Measurements from ENCODE around the gene EHD1.

The EHD1 gene

DNA sequence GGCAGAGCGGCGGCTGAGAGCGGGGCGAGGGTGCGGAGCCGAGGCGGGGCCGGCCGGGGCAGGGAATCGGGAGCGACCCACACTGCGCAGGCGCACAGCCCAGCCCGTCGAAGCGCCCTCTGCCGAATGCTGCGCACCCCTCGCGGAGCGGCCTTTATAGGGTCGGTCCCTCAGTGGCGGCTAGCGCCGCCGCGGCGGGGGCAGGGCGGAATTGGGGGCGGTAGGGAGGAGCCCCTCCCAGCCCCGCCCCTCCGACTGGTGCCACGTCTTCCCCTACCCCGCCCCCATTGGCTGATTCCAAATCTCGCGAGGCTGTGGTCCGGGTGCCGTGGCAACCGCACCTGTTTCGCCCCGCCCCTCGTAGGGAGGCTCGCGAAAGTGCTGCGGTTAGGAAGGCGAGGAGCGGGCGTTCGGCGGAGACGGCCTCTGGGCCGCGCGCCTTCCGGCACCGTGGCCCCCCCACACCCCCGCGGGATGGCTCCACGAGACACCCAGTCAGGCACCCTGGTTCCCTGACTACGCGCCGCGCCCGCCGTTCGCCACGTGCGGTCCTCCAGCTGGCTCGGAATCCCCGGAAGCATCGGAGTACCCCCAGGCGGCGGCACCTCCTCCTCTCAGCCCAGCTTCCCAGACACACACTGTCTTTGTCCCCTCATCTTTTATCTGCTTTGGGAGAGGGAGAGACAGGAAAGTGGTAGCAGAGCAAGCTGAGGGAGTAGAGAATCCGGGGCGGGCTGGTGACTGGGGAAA is at the start of gene EHD1:
Gene EHD1 (minus strand): TSS at position 128 of the 750 bp plus-strand sequence. CDS start 157 bp downstream, outside the sequence.
- FAIRE-seq = no peak

- no peak for FAIRE-seq
Measured at GRCh38 chr11:64926689-64927088, 48.3 kb upstream of the EHD1 start.

- no peak for FAIRE-seq
Measured at GRCh38 chr11:64925536-64926436, 47.4 kb upstream of the EHD1 start.

GRCh38 chr11:64924910-64925284 is 46.5 kb upstream of the EHD1 start:
- FAIRE-seq = no peak

DNA sequence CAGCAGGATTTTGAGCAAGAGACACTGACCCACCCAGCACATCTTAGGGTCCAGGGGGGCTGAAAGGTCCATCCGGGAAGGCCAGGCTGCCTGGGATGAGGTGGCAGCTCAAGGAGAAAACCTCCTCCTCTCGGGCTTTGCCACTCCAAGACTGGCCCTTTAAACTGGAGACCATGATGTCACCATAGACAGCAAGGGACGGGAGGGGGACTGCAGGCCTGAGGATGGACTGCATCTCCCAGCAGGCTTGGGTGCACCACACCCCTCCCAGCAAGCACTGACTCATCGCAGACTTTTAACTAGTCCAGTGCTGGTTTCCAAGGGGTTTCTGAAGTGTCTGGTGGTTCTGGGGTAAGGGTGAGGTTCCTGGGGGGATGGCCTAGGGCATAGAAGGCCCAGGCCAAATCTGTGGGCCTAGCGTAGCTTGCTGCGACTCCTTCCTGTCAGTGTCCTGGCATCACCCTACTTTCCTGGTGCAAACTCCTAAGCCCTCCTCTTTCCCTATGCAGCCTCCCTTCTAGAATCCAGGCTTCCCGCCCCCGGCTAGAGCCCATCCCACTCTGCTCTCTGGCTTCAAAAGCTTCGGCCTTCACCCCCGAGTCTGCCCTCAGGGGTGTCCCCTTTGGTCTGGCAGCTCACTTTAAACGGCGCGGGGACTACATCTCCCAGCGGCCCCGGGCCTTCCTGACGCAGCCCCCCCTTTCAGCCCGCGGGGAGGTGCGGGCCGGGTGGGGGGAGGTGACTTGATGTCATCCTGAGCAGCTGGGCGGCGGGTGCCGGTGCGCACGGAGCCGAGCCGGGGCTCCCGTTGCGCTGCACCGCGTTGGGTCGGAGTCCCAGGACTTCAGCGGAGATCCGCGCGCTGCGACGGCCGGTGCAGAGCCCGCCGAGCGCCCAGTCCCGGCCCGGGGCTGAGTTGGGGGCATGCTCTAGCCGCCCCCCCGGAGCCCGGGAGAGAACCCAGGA is 45.8 kb upstream of the EHD1 start, which contains the start of gene PPP2R5B:
Gene PPP2R5B (plus strand): TSS at position 746 of the 966 bp plus-strand sequence. CDS start 1,046 bp downstream, outside the sequence.
- FAIRE-seq = peak; percentile 92

DNA sequence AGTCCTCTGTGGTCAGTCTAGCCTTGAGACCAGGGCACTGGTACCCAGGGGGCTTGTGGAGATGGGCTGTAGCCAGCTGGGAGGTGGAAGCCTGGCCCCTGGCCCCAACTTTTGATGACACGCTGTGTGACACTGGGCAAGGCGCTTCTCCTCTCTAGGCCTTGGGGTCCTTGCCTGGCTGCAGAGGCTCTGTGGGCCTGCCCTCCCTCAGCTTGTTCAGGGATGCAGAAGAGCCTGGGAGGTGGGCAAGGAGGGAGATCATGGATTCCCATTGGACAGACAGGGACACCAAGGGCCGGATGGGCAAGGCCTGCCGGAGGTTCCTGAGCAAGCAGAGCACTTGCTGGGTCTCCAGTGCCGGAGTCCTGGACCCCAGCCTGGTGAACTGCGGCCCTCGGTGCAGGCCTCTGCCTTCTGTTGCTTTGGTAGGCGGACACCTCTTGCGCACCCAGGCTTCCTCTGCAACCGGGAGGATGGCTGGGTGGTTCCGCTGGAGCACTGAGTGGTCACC is 44.8 kb upstream of the EHD1 start:
- no peak for FAIRE-seq

DNA sequence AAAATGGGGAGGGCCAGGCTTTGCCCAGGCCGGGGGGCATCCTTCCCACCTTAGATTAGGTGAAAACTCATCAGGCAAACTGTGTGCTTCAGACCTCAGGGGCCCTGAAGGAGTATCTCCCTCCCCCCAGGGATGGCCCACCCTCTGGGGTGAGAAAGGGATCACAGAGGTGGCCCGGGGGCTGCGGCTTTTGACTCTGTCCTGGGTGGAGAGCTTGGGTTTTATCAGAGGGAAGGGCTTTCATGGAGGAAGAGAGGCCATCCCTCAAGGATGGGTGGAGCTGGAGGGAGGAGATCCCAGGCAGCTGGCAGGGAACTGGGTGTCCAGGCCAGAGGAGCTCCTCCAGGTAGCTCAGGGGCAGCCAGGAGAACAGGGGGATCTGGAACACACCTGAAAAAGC is 43.0 kb upstream of the EHD1 start:
- FAIRE-seq = no peak

DNA sequence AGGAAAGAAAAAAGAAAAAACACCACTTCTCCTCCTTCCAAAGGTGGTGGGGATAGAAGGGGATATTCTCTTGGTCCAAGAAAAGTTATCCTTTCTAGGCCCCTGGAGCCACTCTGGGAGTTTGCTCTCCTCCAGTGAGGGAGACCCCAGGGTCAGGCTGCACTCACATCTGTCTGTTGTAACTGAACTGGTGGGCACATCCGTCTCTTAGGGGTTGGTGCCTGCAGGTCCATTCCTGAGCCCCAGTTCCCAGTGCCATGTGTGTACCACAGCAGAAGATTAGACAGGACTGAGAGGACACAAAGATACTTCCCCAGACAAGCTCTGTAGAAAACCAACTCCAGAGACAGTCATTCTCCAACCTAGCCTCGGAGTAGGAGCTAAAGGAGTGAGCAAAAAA is 41.7 kb upstream of the EHD1 start:
- FAIRE-seq = no peak

DNA sequence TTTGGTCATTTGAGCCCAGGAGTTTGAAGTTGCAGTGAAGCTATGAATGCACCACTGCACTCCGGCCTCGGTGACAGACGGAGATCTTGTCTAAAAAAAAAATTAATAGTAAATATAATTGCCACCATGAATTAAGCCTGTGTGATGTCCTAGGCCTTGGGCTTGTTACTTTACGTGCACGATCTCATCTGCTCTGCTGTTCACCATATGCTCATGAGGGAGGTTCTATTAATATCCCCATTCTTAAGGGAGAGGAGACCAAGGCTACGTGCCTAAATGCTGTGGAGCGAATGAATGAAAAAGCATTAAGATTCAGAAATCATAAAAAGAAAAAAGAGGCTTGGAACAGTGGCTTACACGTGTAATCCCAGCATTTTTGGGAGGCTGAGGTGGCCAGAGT is 41.2 kb upstream of the EHD1 start:
- no peak for FAIRE-seq

- no peak for FAIRE-seq
Measured at GRCh38 chr11:64918017-64918416, 39.6 kb upstream of the EHD1 start.

GRCh38 chr11:64917663-64917995 is 39.2 kb upstream of the EHD1 start:
- no peak for FAIRE-seq

DNA sequence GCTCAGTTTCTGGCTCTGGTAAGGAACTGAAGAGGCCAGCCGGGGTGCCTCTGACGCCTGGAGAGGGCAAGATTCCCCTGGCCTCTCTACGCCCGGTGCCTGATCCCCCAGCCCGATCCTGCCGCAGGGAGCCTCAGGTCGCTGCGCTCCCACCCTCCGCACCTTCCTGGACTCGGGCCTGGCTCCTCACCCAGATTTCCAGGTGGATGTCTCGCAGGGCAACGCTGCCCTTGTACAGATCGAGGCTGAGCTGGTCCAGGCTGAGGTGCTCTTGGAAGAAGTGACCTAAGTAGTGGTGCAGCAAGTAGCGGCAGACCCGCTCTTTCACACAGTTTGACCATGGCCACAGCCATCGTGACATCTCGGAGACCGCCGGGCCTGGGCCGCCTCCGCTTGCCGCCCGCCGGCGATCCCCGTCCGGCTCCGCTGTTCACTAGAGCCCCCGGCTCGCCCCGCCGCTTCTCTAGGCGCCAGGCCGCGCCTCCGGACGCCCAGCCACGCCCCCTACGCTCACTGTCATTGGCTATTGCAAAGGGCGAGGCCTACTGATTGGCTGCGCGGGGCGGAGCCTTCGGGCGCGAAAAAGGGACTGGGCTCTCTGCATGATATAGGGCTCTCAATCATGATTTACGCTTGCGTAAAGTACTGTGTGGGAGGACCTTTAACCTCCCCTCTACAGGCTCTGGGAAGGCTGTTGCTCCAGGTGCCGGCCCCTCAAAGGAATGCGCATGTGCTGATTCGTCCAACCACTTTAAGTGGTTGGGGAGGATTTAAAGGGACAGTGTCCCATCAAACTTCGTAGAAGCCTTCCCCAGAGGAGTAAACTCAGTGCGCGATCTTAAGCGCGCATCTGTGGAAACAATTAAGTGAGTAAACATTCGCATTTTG is 38.6 kb upstream of the EHD1 start, which contains the start of gene ATG2A:
Gene ATG2A (minus strand): TSS at position 435 of the 888 bp plus-strand sequence. CDS start 74 bp downstream, at position 361.
- peak; percentile 93 for FAIRE-seq

DNA sequence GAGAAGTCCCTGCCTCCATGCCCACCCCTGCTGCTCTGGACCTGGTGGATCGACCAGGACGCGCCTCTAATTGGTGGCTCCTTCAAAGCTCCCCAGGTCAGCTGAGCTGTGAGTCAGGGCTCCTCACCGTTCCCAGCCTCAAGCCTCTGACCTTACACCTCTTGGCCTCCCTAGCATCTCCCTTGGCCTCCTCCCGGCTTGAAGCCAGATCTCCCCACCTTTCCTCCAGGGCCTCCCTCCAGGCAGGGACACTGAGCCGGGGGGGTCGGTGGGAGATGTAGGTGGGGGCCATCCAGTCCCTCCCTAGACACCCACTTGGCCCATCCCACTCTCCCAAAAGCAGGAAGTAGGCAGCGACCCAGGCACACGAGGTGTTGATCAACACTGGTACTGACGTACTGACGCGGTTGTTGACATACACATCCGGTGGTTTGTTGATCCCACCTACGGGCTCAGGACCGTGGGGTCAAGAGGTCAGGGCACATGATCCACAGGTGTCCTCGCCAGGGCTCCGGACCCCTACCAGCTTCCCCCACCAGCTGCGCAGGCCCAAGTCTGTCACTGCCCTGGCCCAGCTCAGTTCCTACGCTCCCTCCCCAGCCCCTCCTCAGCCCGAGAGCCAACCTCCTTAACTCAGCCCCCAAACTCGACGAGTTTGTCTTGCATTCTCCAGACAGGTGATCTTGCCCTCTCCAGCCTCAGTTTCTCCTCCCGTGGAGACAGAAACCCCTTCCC is 37.8 kb upstream of the EHD1 start:
- no peak for FAIRE-seq

- FAIRE-seq = no peak
Measured at GRCh38 chr11:64915376-64915887, 37.0 kb upstream of the EHD1 start.

DNA sequence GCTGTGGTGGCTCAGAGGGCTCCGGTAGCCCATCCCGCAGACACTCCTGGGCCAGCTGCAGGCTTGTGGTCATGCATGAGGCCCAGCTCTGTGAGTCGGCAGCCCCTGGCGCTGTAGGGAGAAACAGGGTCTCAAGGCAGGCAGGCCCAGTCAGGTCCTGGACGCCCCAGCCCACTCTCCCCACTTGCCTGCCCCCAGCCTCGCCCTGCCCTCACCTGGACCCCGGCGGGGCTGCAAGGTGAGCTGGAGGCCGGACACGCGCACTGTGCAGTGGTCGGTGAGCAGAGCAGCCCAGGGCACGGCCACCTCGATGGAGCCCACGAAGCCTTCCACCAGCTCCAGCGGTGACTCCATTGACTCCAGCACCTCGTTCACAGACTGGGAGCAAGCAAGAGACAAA is 35.7 kb upstream of the EHD1 start:
- no peak for FAIRE-seq

DNA sequence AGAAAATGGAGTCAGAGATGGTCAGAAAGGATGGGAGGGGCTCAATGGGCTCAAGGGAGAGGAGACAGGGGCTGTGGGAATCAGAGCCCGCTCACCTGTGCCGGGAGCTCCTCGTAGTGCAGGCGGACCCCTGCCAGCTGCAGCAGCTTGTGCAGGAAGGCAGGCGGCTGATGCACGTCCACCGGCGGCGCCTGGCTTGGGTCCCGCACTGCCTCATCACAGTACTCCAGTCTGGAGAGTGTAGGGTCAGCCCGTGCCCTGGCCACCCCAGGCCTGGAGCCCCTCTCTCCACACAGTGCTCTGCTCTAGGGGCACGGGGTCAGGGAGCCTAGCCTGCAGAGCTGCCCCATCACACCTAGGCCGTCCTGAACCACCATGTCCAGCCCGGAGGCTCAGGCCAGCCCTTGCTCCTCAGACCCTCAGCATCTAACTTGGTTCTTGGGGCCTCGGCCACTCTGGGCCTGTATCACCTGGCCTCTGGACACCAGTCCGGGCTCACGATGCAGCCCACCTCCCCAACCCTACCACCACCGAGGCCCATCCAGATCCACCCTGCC is 34.8 kb upstream of the EHD1 start:
- no peak for FAIRE-seq

DNA sequence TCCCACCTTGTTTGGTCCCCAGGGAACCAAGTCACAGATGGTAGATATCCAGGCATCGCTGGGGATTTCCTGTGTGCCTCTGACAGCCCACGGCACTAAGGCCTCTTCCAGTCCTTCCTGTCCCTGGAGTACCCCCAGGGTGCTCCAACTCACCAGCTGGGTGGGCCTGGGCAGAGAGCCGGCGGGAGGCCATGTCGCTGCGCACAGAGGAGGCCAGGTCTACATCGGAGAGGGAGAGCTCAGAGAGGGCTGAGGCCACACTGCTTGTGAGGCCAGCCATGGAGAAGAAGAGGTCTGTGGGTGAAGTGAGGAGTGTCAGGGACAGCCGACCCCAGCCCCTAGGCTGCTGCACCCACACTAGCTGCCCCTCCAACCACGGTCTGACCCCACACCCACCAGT is 33.3 kb upstream of the EHD1 start:
- FAIRE-seq = no peak

GRCh38 chr11:64911142-64911541 is 32.7 kb upstream of the EHD1 start:
- no peak for FAIRE-seq

- no peak for FAIRE-seq
Measured at GRCh38 chr11:64910451-64911093, 32.2 kb upstream of the EHD1 start.

Data from islet of Langerhans (tissue), 1 donor.